Pons (tissue), 1 donor: ENCODE results near the gene UBR4.
A peak's percentile ranks its signal among the peaks of the same experiment; 100 is the strongest.
"Not testable (repeated sequence)": the region's sequence is repeated elsewhere in the genome, so short reads cannot be mapped to it uniquely, and the experiment has no call there.

Source experiments
- DNase-seq: peaks from one replicate; pipeline ENCODE4 v3.0.0-alpha.2; 2016; ENCODE audit warnings: low spot score

The UBR4 gene

DNA sequence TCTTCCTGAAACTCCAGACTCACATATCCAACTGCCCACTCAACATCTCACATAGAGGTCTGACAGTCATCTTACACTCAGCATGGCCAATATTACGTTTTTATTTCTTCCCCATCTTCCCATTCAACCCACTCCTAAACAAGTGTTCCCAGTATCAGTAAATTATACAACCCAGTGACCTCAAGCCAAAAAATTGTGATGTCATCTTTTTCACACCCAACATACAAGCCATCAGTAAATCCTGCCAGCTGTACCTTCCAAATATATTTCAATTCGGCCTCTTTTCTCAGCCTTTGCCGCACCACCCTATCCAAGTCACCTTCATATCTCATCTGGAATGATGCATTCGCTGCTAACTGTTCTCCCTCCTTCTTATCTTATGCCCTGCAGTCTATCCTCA lies 19.6 kb downstream of the UBR4 start:
- no peak for DNase-seq

DNA sequence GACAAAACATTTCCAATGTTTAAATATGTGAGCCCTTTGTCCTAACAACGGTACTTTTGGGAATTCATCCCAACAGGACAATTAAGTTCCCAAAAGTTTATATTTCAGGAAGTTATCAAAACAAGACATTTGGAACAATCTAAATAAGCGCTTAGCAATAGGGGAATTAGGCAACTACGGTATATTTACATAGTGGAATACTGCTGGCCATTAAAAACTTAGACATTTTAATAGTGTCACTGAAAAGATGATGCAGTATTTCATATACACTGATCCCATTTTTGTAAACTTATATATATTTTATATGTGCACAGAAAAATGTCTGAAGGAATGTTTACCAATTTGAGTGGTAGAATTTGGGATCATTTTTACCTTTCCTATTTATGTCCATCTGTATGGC lies 20.8 kb downstream of the UBR4 start:
- no peak for DNase-seq

DNA sequence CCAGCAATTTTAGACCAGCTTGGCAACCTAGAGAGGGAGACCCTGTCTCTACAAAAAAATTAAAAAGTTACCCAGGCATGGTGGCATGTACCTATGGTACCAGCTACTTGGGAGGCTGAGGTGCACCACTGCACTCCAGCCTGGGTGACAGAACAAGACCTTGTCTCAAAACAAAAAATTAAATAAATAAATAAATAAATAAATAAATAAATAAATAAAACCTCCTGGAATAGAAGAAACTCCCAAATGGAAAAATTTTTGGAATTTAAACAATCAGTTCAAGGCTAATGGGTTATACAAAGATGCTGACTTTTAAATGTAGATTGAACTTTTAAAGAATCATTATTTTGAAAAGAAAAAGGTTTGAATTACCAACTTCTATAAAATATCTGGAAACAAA lies 22.2 kb downstream of the UBR4 start:
- no peak for DNase-seq

DNA sequence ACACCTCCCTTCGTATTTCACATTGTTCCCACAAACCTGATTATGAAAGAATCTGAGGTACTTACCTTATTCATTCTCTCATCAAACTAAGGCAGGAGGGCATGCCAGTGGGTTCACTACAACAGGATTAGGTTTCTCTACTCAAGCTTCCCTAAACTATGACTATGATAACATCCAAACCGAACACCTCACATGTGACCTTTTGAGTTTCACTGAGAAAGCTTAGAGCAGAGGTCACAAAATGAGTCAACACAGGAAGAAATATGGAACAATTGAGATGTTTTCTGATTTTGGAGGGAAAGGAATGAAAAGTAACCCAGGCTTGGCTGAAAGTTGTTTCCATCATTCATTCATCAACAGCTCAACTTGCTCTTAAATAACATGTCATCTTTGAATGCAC lies 24.1 kb downstream of the UBR4 start:
- DNase-seq = no peak

DNA sequence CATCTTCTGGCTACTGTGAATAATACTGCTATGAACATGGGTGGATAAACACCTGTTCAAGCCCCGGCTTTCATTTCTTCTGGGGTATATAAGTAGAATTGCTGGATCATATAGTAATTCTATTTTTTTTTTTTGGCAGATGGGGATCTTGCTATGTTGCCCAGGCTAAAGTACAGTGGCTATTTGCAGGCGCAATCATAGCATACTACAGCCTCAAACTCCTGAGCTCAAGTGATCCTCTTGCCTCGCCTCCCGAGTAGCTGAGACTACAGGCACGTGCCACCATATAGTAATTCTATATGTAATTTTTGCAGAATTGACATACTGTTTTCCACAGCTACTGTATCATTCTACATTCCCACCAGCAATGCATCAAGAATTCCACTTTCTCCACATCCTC lies 27.8 kb downstream of the UBR4 start:
- DNase-seq = no peak

DNA sequence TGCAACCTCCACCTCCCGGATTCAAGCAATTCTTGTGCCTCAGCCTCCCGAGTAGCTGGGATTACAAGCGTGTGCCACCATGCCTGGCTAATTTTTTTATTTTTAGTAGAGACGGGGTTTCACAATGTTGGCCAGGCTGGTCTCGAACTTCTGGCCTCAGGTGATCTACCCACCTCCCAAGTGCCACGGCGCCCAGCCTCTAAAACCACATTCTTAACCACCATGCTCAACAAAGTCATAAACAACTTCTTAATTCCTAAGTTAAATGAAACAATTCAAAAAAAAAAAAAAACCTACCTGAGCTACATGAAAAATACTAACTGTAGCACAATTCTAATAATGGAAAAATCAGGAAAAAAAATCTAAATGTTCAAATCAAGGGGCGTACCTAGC lies 29.8 kb downstream of the UBR4 start:
- DNase-seq = not testable (repeated sequence)

DNA sequence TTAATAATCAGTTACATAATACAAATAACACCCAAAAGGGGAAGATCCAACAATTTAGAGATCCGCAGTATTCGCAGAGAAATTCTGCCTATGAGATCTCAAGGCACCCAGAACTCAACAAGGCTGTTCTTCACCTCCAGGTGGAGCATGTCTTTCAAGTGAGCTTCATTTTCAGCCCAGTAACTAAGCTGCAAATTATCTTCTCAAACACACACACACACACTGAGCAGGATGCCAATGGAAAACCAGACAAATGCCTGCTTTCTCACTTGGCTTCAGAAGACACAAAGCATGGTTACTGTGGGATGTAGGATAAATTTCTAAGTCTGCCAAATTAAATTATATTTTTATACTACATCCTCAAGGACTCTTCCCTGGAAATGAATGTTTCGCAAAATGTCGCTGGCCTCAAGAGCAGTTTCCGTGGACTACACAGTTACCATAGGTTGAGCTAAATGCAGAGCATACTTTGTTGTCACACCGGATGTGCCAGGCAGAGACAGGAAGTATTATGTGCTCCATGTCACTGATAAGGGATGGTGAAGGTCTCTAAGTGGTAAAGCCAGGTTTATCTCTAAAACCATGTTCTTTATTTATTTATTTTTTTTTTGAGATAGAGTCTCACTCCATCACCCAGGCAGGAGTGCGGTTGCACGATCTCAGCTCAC lies 30.3 kb downstream of the UBR4 start:
- DNase-seq = peak; percentile 29

DNA sequence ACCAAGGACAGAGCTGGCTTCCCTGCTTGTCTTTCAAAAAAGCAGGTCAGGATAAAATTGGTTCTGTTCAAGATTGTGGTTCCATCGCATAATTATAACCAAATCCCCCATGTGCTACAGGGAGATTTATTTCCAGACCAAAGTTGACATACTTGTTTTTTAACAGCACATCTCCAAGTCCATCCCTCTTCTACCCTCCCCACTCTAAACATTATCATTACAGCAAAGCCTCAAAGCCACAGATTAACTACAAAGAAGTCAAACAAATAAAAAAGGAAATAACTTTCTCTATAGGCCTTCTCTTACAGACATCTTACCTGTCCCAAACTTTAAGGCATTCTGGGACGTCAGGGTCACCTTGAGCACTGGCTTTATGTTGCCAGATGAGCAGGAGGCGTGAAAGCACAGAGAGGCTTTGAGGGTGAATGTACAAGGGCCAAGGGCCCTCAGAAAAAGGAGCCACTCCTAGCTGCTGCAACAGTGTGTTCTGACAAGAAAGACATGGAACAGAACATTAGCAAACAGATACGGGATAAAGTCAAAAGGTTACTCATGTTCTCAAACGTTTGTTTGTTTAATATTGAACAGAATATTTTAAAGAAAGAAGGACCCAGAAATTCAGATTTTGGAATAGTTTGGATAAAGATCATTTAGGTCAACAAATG lies 31.2 kb downstream of the UBR4 start:
- no peak for DNase-seq

DNA sequence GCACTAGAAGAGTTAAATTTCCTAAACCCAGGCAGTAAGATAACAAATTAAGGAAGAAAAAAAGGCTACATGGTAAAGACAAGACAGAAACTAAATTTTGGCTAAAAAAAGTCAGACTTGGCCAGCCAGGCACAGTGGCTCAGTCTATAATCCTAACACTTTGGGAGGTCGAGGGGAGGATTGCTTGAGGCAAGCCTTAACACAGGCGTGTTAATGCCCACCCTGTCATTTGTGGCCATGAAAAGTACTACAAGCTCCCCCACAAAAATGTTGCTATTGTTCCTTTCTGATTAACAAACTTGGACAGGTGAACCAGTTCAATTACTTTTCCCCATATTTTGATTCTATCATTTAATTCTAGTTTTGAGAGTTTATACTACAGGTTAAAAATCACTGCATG lies 32.3 kb downstream of the UBR4 start:
- DNase-seq = no peak

DNA sequence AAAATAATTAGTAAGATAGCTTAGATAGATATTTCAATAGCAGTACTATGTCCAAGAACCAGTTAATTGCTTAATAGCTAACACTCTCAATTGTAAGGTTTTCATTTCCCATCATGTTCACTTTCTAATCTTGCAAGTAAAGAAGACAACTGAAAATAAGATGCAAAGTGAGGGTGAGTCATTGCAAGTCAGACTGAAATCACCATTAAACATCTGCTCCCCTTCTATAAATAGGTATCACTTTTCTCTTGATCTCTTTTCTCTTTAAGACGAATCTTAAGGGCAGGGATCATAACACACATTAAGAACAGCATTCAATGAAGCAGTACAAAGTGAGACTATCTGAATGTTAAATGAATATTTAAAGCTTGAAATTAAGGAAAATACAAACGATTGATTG lies 40.4 kb downstream of the UBR4 start:
- no peak for DNase-seq

DNA sequence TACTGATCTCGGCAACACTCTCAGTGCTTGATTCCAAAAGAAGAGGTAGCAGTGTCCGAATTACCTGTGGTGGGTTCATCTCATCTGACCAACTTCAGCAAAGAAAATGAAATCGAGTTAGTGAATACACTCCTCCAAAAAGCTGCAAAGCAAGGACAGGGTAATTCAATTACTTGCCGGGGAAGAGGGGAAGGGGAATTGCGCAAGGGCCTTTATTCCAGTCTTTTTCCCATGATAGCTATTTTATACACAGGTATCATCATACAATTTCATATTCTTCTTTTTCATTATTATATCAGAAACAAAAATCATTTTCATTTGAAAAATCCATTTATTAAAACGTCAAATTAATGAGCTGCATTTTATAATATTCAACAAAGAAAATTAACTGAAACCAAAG lies 42.9 kb downstream of the UBR4 start:
- DNase-seq = no peak

DNA sequence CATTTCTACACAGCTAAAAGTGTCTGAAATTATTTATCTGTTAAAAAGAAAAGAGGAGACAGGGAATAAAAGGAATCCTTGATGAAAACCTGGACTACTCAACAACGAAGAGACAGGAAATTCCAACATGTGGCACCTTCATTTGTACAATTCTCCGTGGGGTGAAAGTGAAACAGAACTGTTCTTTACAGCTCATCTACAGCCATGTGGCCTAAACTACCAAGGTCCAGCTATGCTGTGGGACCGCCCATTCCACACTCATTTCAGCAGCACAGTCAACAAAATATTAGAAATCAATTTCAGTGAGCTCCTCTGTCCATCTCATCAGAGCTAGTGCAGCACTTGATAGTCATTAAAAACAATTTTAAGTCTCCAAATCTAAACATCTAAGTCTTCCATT lies 44.0 kb downstream of the UBR4 start:
- DNase-seq = no peak

DNA sequence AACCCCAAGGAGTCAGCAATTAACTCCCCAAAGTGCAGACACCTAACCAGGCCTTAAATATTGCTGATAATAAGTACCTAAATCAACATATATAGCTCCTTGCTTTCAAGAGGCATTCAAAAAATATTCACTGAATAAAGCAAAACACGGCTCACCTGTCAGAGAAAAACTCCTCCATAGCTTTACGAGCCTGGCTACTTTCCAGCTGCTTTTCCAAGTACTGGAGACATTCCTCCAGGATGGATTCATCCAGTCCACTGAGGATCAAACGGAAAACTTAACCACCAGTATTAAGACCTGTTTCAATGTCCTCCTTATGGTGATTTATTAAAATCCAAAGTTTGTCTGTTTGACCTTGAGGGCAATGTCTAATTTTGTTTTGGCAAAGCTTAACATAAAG lies 44.6 kb downstream of the UBR4 start:
- no peak for DNase-seq

DNA sequence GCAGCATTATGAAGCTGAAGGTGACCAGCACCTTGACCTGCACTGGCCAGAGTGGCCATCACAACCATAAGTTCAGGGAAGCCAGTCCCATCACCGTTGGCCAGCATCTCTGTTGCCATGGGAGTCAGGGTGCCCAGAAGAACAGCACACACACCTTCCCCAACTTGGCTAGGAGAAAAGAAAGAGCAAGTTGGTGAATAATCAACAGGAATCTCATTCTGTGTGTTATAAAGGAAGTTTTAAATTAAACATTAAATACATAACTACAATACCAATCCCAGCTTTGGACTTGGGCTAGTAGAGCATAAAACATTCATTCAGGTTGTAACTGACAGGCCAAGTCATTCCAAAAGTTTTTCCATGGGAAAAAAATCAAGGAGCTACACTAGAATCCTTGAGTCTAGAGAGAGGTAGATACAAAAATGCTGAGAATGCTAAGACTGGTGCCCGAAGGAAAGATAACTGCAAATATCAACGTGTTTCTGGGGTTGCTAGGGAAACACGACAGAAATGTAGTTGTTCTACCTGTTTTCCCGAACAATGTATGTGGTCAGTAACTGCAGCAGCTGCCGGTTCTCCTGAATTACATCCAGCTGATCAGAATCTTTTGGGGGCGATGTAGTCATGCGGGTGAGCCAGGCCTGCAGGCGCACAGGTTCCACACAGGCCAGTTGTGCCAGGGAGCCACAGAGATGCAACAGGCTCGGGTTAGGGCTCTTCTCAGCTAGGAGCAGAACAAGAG lies 45.6 kb downstream of the UBR4 start:
- no peak for DNase-seq

DNA sequence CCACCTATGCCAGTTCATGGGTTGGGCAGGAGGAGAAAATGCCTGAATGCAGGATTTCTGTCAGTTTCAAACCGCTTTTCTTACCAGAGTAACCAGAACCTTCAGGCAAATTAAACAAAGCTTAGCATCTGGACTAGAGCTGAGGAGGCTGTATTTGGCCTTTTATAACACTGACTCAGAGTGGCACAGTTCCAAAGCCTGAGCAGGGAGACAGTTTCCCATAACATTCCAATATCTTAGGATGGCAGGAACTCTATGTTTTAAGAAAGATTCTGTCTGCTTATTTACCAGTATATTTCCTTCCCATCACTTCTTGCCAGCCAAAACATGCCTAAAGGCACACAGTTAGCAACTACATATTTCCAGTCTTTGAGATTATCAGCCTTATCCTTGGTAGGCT lies 46.8 kb downstream of the UBR4 start:
- DNase-seq = no peak

DNA sequence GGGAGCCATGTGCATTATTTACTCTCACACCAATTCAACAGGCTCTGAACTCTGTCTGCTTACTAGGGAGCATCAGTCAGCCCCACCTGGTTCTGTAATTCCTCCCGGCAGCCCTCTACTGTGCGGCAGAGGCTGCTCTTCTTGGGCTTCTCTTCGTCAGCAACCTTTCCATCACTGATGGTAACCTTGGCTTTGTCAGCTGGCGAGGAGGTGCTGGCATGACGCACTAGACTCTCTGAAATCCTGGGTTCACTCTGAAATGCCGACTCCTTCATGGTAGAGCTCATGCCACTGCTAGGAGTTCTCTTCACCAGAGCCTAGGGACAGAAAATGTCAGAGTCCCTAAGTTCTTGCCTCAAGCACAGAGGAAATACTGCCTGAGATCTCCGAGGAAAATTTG lies 49.2 kb downstream of the UBR4 start:
- DNase-seq = no peak

DNA sequence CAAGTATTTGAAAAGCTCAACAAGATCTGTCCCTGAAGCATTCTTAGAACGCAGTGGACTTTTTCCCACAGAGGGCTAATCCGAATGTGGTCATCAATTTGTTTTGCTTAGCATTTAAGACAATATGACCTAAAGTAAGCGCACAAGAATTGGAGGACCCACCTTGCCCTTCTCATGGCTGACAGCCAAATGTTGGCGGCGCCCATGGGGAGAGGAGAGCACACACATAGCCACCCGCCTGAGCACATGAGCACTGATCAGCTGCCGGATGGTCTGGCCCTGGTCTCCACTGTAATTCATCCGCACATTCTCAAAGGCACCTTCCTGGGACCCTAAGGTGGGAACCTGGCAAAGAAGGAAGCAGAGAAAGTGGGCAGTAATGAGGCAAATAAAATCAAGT lies 52.4 kb downstream of the UBR4 start:
- no peak for DNase-seq

DNA sequence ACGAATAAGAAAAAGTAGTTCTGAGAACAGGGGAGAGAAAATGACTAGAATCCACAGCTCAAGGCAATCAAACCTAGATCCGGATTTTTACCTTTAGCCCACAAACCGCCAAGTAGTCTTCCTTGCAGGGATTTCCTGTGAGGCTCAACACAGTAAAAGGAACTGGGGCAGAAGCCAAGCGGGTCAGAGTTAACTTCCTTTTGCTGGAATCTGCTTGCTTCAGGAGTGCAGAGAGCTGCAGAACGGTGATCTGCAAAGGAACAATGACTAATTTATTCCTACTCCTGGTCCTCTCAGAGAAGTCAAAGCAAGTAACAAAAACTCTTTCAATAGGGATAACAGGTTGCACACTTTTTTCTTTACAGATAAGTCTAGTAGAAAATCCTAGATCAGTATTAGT lies 53.4 kb downstream of the UBR4 start:
- DNase-seq = peak; percentile 32

DNA sequence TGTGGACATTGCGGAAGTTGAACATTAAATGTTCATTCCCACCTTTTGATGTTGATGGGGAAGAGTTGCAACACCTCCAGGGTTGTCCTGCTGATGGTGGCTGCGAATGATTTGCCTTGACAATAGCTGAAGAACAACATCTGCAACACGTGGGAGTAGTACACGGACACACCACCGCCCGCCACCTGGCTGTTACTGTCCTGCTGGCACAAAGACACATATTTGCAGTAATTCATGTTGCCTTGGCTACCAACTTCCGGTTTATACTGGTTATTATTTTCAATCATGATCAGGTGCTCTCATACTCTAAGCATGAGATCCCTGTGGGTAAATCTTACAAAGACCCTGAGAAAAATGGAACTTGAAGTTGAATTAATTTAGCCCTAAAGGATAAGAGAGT lies 55.2 kb downstream of the UBR4 start:
- no peak for DNase-seq

DNA sequence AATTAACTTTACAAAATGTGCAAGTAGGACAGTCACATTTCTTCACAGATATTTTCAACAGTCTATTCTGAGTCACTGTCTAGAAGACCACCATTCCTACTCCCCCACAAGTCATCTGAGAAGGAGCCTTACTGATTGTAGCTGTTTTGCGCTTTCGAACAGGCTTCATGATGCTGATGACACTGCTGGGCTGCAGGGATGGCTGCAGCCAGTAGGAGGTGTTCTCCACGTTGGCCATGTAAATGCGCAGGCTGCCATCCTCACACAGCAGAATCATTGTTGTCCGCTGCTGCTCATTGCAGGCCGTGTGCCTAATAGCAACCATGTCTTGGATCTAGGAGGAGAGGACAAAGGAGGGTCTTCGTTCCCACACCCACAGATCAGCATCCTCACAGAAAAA lies 56.9 kb downstream of the UBR4 start:
- DNase-seq = peak; percentile 32

DNA sequence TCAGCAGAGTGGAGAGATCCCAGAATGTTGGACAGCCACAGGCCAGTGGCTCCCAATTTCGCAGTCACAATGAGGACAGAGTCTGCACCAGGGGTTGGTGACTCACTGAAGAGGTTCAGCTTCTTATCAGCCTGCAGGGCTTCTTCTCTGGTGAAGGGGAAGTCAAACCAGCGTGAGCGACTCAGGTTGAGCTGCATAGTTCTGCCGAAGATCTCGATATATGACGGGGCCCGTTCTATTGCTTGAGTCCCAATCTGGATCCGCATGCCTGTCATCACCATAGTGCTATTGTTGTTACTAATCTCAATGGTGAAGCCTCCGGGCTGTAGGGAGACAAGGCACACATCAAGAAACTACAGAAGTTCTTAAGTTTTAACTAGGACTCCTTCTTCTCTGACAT lies 58.5 kb downstream of the UBR4 start:
- no peak for DNase-seq

DNA sequence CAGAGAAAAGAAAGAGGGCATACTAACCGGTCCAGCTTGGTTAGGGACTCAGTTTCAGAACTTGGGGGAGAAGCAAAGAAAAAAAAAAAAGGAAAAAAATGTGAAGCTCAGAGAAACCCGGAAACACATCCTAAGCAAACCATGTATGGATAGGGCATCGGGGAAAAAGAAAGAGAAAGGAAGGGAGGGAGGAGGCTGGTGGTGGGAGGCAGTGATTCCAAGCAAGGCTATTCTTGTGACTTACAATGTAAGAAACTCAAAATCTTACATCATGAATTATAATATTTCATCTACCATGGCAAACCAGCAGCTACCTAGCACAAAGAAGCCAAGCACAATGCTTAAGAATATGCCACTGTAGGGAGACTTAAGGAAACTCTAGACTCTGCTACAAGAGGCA lies 60.3 kb downstream of the UBR4 start:
- no peak for DNase-seq

DNA sequence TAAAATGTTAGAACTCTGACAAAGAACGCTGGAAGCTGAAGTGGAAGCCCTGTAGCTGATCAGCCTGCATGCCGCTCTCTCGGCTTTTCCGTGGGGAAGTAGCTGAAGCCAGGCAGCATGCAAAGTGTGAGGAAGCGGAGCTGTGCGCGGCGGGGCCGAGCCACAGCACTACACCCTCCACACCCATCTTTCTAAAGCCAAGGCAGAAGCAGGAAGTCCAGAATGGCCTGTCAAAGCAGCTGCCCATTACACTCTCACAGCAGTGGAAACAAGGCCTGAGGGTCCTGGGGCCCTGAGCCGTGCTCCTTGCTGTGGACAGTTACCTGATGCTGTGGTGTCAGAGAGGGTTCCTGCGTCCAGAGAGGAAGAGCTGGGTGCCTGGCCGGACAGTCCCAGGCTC lies 69.6 kb downstream of the UBR4 start:
- DNase-seq = no peak

DNA sequence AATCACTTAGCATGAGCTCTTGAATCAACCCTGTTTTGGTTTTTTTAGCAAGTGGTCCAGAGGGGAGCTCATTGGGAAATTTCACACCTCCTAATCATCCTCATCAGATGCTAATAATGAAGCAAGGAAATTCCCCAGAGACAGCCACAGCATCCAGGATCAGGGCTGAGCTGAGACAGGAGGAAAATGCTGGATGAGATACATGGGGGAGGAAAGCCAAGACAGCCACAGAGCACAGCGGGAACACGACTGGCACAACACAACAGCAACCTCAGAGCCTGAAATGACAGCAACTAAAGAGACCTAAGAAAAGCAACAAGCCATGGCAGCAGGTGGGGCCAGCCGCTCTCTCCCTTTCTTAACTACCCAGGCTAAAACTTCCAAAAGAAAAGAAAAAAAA lies 70.4 kb downstream of the UBR4 start:
- DNase-seq = peak; percentile 32
